Upper lobe of left lung (tissue), 6 donors: ENCODE measurements around the gene SLC9A4. TPM values are rescaled to one million over a fixed set of nuclear protein-coding genes. Genes with fewer than 3 reads are reported as not detected.

Experiments
- ATAC-seq, 2 donors: fragments of 200-7000 bp; cut with Tn5 transposase; one replicate each; pipeline ENCODE4 v1.9.1; 2022; ENCODE audit warnings: mild to moderate bottlenecking in 2 of 2, moderate library complexity in 2 of 2; ENCODE audit not compliant: low FRiP score in 2 of 2
- DNase-seq, 2 donors: peaks; one replicate each; pipeline ENCODE4 v3.0.0-alpha.2; 2019 to 2020
- H3K27ac ChIP-seq, 4 donors: fragments of 200-600 bp; sonication (generic); one replicate each; pipeline ENCODE4 v1.5.1; 2016 to 2019
- H3K27me3 ChIP-seq, 4 donors: fragments of 200-600 bp; sonication (generic); one replicate each; pipeline ENCODE4 v1.5.1; 2017 to 2019
- H3K36me3 ChIP-seq, 4 donors: fragments of 200-600 bp; sonication (generic); one replicate each; pipeline ENCODE4 v1.5.1; 2016 to 2019
- H3K4me1 ChIP-seq, 4 donors: fragments of 200-600 bp; sonication (generic); one replicate each; pipeline ENCODE4 v1.5.1; 2018 to 2019
- H3K4me3 ChIP-seq, 4 donors: fragments of 200-600 bp; sonication (generic); one replicate each; pipeline ENCODE4 v1.5.1; 2017 to 2019; ENCODE audit warnings: mild to moderate bottlenecking in 2 of 4, moderate library complexity in 1 of 4
- H3K9me3 ChIP-seq, 4 donors: fragments of 200-600 bp; sonication (generic); one replicate each; pipeline ENCODE4 v1.5.1; 2018 to 2019
- CTCF ChIP-seq, 6 experiments: fragments of 450-650 bp in 4 of 6; fragments of 200-600 bp in 2 of 6; sonication (generic) in 2 of 6; IDR thresholded peaks; one replicate each; pipeline ENCODE4 v1.5.1; 2016 to 2019; ENCODE audit warnings: antibody characterized with exemption in 6 of 6
- EP300 ChIP-seq, 4 donors: sonication (generic); formaldehyde crosslinking; IDR thresholded peaks; one replicate each; pipeline ENCODE4 v1.5.1; 2017; ENCODE audit warnings: antibody characterized with exemption in 4 of 4, control low read depth in 2 of 4
- POLR2A ChIP-seq, 4 donors: fragments of 450-650 bp; IDR thresholded peaks; one replicate each; pipeline ENCODE4 v1.5.1; 2016 to 2017; ENCODE audit warnings: antibody characterized with exemption in 4 of 4, mild to moderate bottlenecking in 2 of 4
- POLR2AphosphoS5 ChIP-seq, 2 donors: sonication (generic); formaldehyde crosslinking; IDR thresholded peaks; one replicate each; pipeline ENCODE4 v1.5.1; 2017; ENCODE audit warnings: antibody characterized with exemption in 2 of 2
- WGBS, 2 donors: methylation state at CpG; one replicate each; pipeline ENCODE4 v1.1.5; 2017 to 2018; 5-methylcytosine and 5-hydroxymethylcytosine counted together
- total RNA-seq, 6 donors: library from RNA; depleted of rRNA in 4 of 6; stranded (reverse); fragments of >200 nt in 4 of 6; gene quantifications; one replicate each; pipeline versions ENCODE4 v1.1.0 to v1.2.1, GENCODE V29; 2016 to 2021
- donor health status: DM: no; HTN: no; CAD: no; lungs with moderate emphysema.
- donor health status: DM: no; HTN: yes; CAD: no; lungs with severe emphysema.

Gene SLC9A4
- total RNA-seq, 6 donors from 2014 or later = not detected

- WGBS, 2 donors = 96% methylated on average over 11 of the region's 11 CpGs
- Histone ChIP-seq H3K4me1 (no peaks in the 10 kb centered on the region), H3K36me3 (no peaks in the 10 kb centered on the region), H3K27ac (no peak overlapping the region), H3K4me3 (no peak overlapping the region), H3K27me3 (no peaks in the 10 kb centered on the region), H3K9me3 (no peaks in the 10 kb centered on the region)
- no peak for TF ChIP-seq POLR2AphosphoS5 (IDR thresholded peaks at IDR 0.05)
- TF ChIP-seq POLR2A (IDR thresholded peaks at IDR 0.05) = no peak
- no peak for TF ChIP-seq EP300 (IDR thresholded peaks at IDR 0.05)
- no peak for TF ChIP-seq CTCF (IDR thresholded peaks at IDR 0.05)
- DNase-seq = no peak
- ATAC-seq = no peak
These were observed 40.4 kb downstream of the SLC9A4 start for GRCh38 chr2:102513355-102513939.

- no peak for DNase-seq
- peak in 1 of 2 donors; percentile 58 for ATAC-seq
- WGBS, 2 donors = 82 to 87% methylated on average over 7 of the region's 7 CpGs
- no peak overlapping the region for H3K4me3 ChIP-seq
- no peaks in the 10 kb centered on the region for H3K4me1 ChIP-seq
- H3K36me3 ChIP-seq = no peaks in the 10 kb centered on the region
- H3K9me3 ChIP-seq = no peaks in the 10 kb centered on the region
- no peak overlapping the region for H3K27ac ChIP-seq
- no peaks in the 10 kb centered on the region for H3K27me3 ChIP-seq
- TF ChIP-seq EP300 (IDR thresholded peaks at IDR 0.05) (no peak), POLR2A (IDR thresholded peaks at IDR 0.05) (no peak), POLR2AphosphoS5 (IDR thresholded peaks at IDR 0.05) (no peak), CTCF (IDR thresholded peaks at IDR 0.05) (no peak)
These were observed 41.2 kb downstream of the SLC9A4 start for GRCh38 chr2:102514061-102514785.

GRCh38 chr2:102515851-102516250 is 42.8 kb downstream of the SLC9A4 start:
- Histone ChIP-seq H3K4me3 (no peak overlapping the region), H3K27ac (no peak overlapping the region), H3K4me1 (no peaks in the 10 kb centered on the region), H3K9me3 (no peaks in the 10 kb centered on the region), H3K27me3 (no peaks in the 10 kb centered on the region), H3K36me3 (no peaks in the 10 kb centered on the region)
- ATAC-seq (no peak), DNase-seq (no peak)
- WGBS, 2 donors = 68 to 69% methylated on average over 5 of the region's 5 CpGs
- TF ChIP-seq POLR2A (IDR thresholded peaks at IDR 0.05) (no peak), EP300 (IDR thresholded peaks at IDR 0.05) (no peak), POLR2AphosphoS5 (IDR thresholded peaks at IDR 0.05) (no peak), CTCF (IDR thresholded peaks at IDR 0.05) (no peak)

GRCh38 chr2:102518170-102518569 is 45.1 kb downstream of the SLC9A4 start:
- no peaks in the 10 kb centered on the region for H3K9me3 ChIP-seq
- ATAC-seq = no peak

GRCh38 chr2:102520009-102520408 is 47.0 kb downstream of the SLC9A4 start:
- Histone ChIP-seq H3K9me3 (no peaks in the 10 kb centered on the region), H3K27ac (no peak overlapping the region), H3K4me1 (no peaks in the 10 kb centered on the region), H3K27me3 (no peaks in the 10 kb centered on the region), H3K4me3 (no peak overlapping the region), H3K36me3 (no peaks in the 10 kb centered on the region)
- 26 to 31% methylated on average over 2 of the region's 2 CpGs for WGBS, 2 donors
- peak in 1 of 2 donors; percentile 46 for DNase-seq
- ATAC-seq = peak; percentile 65 to 68
- TF ChIP-seq CTCF (IDR thresholded peaks at IDR 0.05) (peak in 5 of 6 experiments; percentile 11 to 53 (median 44)), POLR2A (IDR thresholded peaks at IDR 0.05) (no peak)

More at GRCh38 chr2:102518170-102518569, 45.1 kb downstream of the SLC9A4 start:
- Histone ChIP-seq H3K27ac (no peak overlapping the region), H3K4me3 (no peak overlapping the region), H3K36me3 (no peaks in the 10 kb centered on the region), H3K4me1 (no peaks in the 10 kb centered on the region), H3K27me3 (no peaks in the 10 kb centered on the region)
- 77 to 84% methylated on average over 3 of the region's 3 CpGs for WGBS, 2 donors
- no peak for TF ChIP-seq POLR2A (IDR thresholded peaks at IDR 0.05)
- TF ChIP-seq POLR2AphosphoS5 (IDR thresholded peaks at IDR 0.05) = no peak
- DNase-seq = no peak
